ENCODE results near the gene PLCL2.

GRCh38 chr3:16896820-16897219 lies 12.1 kb downstream of the PLCL2 start:
- TF ChIP-seq, protein P1, sequence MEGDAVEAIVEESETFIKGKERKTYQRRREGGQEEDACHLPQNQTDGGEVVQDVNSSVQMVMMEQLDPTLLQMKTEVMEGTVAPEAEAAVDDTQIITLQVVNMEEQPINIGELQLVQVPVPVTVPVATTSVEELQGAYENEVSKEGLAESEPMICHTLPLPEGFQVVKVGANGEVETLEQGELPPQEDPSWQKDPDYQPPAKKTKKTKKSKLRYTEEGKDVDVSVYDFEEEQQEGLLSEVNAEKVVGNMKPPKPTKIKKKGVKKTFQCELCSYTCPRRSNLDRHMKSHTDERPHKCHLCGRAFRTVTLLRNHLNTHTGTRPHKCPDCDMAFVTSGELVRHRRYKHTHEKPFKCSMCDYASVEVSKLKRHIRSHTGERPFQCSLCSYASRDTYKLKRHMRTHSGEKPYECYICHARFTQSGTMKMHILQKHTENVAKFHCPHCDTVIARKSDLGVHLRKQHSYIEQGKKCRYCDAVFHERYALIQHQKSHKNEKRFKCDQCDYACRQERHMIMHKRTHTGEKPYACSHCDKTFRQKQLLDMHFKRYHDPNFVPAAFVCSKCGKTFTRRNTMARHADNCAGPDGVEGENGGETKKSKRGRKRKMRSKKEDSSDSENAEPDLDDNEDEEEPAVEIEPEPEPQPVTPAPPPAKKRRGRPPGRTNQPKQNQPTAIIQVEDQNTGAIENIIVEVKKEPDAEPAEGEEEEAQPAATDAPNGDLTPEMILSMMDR (IDR thresholded peaks at IDR 0.05), result no peak
- TF ChIP-seq POLR2A (IDR thresholded peaks at IDR 0.05), result no peak

Data from body of pancreas (tissue), 4 donors.